GM21576 (cell line): ENCODE data around the gene FLRT1.
A peak's percentile ranks its signal among the peaks of the same experiment; 100 is the strongest.

Experiments used
- ATAC-seq: cut with Tn5 transposase; IDR thresholded peaks from one replicate; pipeline ENCODE4 v1.9.1; 2021; ENCODE audit warnings: mild to moderate bottlenecking, moderate library complexity; ENCODE audit not compliant: unreplicated experiment

The FLRT1 gene, protein sequence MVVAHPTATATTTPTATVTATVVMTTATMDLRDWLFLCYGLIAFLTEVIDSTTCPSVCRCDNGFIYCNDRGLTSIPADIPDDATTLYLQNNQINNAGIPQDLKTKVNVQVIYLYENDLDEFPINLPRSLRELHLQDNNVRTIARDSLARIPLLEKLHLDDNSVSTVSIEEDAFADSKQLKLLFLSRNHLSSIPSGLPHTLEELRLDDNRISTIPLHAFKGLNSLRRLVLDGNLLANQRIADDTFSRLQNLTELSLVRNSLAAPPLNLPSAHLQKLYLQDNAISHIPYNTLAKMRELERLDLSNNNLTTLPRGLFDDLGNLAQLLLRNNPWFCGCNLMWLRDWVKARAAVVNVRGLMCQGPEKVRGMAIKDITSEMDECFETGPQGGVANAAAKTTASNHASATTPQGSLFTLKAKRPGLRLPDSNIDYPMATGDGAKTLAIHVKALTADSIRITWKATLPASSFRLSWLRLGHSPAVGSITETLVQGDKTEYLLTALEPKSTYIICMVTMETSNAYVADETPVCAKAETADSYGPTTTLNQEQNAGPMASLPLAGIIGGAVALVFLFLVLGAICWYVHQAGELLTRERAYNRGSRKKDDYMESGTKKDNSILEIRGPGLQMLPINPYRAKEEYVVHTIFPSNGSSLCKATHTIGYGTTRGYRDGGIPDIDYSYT

DNA sequence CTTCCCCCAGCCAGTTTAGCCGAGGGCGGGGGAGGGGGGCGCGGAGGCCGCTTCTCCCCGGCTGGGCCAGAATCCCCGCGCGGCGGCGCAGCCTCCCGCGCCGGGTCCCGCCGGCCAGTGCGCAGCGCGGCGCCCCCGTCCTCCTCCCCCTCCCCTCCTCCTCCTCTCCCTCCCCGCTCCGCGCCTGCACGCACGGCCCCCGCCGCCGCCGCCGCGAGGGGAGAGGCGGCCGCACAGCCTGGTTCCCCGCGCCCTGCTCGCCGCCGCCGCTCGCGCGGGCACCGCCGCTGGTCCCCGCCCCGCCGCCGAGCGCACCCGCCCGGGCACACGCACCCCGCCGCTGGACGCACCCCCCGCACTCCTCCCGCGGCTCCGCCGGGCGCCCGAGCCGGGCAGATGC, at the start of gene FLRT1:
FLRT1 (plus strand) TSS at position 356 of the 400 bp plus-strand sequence. CDS start 80,337 bp downstream, outside the sequence.
- no peak for ATAC-seq

DNA sequence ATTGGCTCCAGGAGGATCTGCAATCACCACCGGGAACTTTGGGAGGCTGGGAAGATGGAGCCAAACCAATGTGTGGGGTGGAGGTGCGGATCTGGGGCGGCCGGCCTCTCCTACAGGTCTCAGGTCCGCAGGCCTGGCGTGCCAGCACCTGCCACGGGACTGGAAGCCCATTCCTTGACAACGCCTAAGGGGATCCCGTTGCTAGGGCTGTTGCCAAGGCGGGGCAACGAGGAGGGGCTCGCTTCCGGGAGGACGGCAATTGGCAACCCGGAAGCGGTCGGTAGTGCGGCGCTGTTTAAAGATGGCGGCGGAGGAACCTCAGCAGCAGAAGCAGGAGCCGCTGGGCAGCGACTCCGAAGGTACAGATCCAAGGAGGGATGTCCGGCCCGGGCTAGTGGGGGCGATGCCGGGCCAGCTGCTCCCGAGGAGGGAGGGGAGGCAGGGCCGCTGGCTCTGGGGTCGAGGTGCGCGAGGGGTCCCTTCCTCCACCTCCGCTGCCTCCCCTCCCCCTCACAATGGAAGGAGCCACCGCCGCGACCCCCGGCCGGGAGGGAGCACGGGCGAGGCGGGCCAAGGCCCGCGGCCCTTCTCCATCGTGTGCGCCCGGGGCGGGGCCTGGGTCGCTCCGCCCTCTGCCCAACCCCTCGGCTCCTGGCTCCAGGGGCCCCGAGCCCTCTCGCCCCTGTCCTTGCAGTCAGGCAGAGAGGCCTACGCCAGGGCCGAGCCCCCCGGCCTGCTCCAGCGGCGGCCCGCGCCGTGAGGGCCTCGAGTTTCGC, 49.4 kb upstream of the FLRT1 start, which contains the start of gene OTUB1:
OTUB1 (plus strand) TSS at position 283 of the 776 bp plus-strand sequence; CDS start at position 302, 19 bp downstream.
- peak; percentile 75 for ATAC-seq

DNA sequence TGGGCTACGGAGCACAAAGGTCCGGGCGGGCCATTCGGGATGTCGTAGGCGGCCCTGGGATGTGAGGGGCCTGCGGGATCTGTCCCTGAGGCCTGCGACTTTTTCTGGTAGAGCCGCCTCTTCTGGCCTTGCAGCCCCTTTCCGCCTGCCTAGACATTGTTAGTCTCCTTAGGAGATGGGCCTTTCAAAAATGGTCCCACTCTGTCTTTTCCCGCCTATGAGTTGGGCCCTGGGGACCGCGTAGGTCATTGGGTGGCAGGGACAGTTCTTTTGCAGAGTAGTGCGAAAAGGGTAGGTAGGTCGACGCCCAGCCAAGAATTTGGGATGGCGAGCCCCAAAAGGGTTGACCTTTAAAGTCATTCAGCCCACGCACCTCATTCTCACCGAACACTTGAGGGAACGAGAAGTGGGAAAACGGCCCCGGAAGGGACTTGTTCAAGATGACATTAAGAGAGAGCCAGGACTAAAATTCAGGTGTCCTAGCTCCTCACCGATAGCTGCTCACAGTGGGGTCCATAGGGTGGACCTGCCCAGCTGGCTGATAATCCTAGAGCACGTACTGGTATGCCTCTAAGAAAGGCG, 48.7 kb upstream of the FLRT1 start:
- no peak for ATAC-seq

DNA sequence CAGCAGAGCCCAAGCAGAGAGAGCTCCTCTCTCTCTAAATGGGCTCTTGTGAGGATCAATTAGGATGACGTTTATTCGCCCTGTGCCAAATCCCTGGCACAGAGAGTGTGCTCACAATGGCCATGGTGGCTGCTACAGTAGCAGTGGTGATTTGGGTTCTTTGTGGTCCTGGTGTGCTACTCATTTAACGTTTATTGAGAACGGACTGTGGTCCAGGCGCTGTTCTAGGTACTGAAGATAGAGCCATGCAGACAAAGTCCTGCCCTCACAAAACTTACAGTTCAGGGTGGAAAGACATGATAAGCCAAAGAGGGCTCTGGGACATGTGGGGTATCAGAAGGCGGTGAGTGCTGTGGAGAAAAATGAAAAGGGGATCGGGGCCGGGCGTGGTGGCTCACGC, 44.2 kb upstream of the FLRT1 start:
- ATAC-seq = no peak

DNA sequence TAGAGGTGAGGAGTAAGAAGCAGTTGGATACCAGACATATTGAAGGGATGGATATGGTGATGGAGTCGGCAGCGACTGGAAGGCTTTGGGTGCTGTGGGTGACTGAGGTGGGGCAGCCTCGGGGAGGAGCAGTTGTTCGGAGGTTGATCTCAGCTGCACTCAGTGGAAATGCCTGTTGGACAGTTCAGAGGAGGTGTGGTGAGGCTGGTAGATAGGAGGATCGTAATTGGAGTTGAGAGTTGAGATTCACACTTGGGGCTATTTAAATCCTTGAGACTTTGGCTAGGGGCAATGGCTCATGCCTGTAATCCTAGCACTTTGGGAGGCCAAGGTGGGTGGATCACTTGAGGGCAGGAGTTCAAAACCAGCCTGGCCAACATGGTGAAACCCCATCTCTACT, 42.6 kb upstream of the FLRT1 start:
- ATAC-seq = no peak

DNA sequence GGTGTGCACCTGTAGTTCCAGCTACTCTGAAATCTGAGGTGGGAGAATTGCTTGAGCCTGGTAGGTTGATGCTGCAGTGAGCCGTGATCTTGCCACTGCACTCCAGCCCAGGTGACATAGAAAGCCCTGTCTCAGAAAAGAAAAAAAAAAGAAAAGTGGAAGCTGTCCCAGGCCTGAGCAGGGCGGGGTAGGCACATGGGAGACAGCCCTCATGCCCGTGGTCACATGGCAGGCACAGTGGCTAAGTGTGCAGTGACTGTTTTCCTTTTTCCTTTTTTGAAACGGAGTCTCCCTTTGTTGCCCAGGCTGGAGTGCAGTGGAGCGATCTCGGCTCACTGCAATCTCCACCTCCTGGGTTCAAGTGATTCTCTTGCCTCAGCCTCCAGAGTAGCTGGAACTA, 41.7 kb upstream of the FLRT1 start:
- ATAC-seq = no peak

DNA sequence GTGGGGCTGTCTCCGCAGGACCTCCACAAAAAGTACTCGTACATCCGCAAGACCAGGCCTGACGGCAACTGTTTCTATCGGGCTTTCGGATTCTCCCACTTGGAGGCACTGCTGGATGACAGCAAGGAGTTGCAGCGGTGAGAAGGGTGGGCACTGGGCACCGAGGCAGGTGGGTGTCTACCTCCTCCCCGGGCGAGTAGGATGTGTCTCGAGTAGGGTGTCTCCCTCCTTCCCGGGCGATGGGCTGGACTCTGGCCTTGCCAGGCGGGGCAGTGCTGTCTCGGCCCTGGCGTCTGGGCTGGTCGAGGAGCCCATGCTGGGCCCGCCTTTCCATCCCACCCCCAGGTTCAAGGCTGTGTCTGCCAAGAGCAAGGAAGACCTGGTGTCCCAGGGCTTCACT, 39.2 kb upstream of the FLRT1 start:
- no peak for ATAC-seq

DNA sequence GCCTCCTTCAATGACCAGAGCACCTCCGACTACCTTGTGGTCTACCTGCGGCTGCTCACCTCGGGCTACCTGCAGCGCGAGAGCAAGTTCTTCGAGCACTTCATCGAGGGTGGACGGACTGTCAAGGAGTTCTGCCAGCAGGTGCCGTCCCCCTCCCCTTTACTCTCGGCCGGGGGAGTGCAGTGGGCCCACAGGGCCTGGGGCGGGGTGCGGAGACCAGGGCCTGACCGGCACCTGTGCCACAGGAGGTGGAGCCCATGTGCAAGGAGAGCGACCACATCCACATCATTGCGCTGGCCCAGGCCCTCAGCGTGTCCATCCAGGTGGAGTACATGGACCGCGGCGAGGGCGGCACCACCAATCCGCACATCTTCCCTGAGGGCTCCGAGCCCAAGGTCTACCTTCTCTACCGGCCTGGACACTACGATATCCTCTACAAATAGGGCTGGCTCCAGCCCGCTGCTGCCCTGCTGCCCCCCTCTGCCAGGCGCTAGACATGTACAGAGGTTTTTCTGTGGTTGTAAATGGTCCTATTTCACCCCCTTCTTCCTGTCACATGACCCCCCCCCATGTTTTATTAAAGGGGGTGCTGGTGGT, 38.5 kb upstream of the FLRT1 start:
- ATAC-seq = no peak

DNA sequence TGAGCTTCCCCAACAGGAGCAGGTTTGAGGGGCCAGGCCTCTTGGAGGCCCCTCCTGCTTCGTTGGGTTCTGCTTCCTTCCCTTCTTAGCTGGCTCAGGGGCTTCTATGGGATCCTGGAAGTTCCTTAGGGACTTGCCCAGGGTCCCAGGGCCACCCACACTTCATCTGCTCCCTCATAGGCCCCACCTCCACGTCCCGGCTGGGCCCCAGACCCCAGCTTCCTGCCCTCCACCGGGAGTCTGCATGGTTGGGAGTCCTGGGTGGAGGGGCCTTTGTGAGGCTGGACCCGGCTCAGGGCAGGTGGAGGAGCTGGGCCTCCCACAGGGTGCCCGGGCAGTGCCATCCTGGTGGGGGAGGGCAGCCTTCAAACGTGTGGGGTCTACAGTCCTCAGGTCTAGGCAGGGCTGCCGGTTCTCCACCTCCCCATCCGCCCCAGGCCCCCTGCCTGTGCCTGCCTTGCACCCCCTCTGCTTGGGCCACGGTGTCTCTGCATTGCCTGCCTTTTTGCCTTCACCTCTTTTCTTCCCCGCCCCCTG, 37.9 kb upstream of the FLRT1 start:
- ATAC-seq = no peak

DNA sequence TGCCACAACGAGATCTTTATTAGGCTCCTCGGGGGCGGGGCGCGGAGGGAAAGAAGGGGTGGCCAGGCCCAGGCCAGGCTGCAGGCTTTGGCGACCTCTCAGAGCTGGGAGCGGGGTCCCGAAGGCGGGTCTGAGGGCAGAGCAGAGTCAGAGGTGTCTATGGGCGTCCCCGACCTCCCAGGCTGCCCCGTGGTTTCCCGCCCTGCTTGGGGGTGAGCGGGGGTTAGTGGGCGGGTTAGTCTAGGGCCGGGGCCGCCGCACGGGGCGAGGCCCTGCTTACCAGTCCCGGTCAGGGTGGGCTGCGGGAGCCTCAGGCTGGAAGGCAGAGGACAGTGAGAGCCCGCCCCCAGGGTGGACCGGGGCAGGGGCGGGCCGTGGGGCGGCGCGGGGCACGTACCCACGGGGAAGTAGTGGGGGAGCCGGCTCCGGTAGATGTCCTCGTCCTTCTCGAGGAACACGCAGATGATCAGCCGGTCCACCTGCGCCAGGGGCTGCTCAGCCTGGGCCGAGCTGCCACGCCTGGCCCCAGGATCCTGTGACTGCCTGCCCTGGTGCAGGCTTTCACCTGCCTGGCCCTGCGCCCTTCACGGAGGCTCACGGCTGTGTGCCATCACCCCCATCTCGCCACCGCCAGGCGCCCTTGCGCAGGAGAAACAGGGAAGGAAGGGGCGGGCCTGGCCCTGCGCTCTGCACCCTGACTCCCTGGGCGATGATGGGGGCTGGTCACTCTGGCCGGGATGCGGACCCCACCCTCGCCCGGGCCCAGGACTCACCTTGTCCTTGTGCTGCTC, 37.0 kb upstream of the FLRT1 start:
- ATAC-seq = no peak

DNA sequence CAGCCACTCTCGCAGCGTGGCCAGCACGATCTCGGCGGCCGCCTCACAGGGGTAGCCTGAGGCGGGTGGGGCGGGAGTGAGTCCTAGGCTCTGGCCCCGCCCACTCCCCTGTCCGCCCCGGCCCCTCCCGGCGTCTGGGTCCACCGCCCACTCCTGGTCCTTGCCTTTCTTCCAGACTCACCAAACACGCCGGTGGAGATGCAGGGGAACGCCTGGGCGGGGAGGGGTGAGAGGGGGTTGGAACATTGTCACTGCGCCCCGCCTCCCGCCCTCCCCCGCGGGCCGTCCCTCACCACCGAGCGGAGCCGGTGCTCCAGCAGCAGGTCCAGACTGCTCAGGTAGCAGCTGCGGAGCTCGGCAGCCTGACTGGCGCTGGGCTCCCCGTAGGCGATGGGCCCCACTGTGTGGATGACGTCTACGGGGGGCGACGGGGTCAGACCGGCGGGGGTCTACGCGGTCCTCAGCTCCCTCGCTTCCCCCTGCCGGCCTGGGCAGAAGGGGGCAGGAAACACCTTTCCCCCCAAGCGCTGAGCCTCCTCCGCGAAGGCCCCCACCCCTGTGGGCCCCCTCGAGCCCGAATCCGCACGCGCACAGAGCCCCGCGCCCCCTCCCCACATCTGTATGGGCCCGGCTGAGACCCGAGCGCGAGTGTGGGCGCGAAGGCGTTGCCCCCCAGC, 36.2 kb upstream of the FLRT1 start:
- ATAC-seq = no peak

DNA sequence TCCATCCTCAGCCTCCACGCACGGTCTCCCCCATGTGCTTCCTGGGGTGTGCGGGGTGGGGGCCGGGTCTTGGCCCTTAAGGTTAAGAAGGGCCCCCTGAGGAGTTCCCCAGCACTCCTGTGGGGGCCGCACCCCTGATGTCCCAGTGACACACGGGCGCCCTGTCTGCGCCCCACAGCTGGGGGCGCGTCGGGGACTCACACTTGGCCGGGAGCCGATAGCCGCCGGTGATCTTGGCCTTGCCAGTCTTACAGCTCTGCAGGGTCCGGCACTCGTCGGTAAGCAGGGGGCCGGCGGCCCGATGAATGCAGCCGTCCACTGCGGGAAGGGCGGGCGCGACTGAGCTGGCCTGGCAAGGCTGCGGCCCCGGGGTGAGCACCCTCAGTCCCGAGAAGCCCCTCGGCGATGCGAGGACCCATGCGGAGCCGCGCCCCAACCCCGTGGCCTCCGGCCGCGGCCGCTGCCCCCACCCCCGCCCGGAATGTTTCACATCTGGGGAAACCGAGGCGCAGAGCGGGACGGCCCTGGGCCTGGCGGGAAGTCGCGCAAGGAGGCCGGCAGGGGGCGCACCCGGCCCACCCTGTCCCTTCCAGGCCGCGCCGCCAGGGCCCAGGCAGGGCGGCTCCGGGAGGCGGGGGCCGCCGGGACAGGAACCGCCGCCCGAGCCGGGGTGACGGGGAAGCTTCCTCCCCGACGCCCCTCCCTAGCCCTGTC, 35.5 kb upstream of the FLRT1 start:
- ATAC-seq = no peak

DNA sequence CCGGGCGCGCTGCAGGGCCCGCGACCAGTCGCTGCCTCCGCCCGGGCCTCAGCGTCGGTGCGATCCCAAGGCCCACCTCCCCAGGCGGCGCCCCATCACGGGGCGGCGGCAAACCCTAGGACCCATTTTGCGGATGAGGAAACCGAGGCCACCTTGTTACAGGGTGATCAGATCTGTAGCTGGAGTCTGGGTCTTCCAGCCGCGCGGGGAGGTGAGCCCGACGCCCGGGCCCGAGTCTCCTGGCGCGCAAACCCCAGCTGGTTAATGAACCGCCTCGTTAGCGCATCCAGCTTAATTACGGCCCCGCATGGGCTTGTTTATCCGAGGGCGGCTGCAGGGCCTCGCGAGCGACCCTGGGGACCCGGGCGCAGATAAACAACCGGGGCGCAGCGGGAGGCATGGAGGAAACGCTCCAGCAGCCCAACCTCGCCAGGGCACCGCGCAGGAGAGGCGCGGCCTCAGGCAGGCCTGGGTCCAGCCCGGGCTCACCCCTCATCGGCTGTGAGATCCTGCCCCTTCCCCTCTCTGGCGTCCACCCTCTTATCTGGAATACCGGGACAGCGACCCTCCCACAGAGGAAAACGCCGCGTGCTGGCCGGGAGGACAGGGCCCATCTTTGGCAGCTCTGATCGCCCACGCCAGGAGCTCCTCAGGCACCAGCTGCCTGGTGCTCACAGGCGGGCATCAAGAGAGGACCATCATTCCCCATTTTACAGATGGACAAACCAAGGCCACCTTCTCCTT, 34.8 kb upstream of the FLRT1 start:
- no peak for ATAC-seq

DNA sequence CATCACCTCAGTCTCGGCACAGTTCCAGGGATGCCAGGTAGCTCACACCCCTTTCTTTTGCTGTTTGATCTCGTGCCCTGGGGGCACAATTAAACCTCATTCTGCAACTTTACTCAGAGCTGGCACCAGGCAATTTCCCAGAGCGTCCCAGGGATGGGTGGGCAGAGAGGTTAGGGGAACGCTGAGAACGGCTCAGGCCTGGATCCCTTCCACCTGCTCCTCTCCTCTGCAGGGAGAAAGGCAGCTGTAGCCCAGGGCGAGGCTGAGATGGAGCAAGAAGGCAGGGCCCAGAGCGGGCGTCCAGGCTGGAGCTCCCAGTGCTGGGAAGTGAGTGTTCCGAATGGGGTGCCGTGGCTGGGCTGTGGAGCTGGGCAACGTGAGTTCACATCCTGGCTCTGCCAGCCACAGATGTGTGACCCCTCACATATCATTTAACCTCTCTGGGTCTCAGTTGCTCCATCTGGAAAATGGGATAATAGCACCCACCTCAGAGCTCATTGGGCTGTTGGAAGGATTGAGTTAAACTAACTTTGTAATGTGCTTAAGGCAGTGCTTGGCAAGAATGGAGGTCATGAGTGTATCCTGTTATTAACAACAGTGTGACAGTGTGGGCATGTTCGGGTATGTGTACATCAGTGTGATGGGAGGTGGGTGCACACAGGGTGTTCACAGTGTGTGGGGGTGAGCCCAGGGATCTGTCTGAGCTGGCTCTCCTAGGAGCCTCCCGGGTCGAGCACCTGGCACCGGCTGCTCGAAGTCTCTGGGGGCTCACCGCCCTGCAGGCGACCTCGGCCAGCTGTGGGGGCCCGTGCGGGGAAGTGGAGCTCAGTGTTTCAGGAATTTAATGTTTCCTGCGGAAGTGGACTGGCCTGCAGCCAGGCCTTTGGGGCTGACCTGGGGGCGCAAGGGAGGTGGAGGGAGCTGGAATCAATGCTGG, 34.0 kb upstream of the FLRT1 start:
- no peak for ATAC-seq

DNA sequence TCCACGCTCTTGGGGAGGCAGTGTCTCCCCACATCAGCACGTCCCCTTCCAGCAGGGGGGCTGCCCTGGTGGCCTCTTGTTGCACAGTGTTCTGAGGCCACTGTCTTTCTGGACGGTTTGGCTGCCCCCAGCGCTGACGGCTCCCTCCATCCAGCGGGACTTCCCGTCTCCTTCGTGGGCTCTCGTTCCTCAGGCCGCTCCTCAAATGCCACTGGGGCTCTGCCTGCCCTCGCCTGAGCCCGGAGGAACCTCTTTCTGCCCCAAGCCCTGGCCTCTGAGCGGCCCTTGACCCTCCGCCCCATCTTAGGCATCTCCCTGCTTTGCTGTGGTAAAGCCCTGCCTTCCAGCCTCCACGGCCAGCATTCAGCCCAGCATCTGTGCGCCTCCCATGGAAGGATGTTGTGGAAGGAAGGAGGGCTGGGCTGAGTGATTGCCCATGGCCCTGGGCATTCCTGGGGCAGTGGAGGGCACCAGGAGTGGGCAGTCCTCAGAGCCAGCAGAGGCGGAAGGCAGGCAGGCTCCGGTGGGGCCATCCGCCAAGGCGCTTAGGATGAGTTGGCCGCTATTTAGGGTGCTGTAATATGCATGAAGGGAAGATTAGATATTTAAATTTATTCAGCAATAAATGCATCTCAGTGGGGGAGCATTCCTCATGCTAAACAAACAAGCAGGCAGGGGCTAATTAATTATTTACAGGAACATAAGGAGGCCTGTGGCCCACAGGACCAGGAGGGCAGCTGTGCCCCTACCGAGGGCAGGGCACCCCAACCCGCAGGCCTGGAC, 31.7 kb upstream of the FLRT1 start:
- ATAC-seq = no peak

DNA sequence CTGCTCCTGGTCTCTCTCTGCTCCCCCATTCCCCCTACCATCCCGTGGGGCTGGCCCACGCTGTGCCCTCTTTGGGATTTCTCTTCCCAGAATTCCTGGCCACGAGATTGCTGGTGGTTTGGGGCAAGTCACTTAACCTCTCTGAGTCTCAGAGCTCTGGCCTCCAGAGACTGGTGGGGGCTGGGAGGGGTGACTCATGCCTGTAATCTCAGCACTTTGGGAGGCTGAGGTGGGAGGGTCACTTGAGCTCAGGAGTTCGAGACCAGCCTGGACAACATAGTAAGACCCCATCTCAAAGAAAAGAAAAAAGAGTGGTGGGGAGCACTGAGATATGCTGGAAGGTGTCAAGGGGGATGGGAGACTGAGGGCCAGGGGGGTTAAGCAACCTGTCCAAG, 31.1 kb upstream of the FLRT1 start:
- ATAC-seq = no peak
